Left renal pelvis (tissue), 4 donors: ENCODE data around the gene CHMP6. TPM values are rescaled to one million over a fixed set of nuclear protein-coding genes. Genes with fewer than 3 reads are reported as not detected.

Experiments used
- DNase-seq, 4 donors: peaks; one replicate each; pipeline ENCODE4 v3.0.0-alpha.2; 2013; ENCODE audit warnings: low read depth in 4 of 4, low spot score in 3 of 4
- polyA plus RNA-seq, 4 donors: library from polyadenylated mRNA; unstranded; fragments of 120-200 nt; gene quantifications; one replicate each; pipeline ENCODE4 v1.2.1, GENCODE V29; 2013; ENCODE audit not compliant: insufficient read length in 4 of 4

CHMP6 gene
- polyA plus RNA-seq, 4 donors, result 26.5 to 29.1 (median 27.8) TPM

- no peak for DNase-seq
These were observed 21.4 kb upstream of the CHMP6 start for GRCh38 chr17:80970044-80970761.

GRCh38 chr17:80970762-80971703, 20.6 kb upstream of the CHMP6 start:
- no peak for DNase-seq

- no peak for DNase-seq
These were observed 19.8 kb upstream of the CHMP6 start for GRCh38 chr17:80971704-80972304.

- DNase-seq, result no peak
These were observed 14.9 kb upstream of the CHMP6 start for GRCh38 chr17:80976701-80977100.

- DNase-seq, result no peak
These were observed 14.5 kb upstream of the CHMP6 start for GRCh38 chr17:80977172-80977571.

GRCh38 chr17:80978499-80979497, 12.8 kb upstream of the CHMP6 start:
- DNase-seq, result no peak

- DNase-seq, result no peak
These were observed 11.9 kb upstream of the CHMP6 start for GRCh38 chr17:80979547-80980378.

GRCh38 chr17:80980397-80981061, 11.1 kb upstream of the CHMP6 start:
- no peak for DNase-seq

GRCh38 chr17:80981062-80981902, 10.4 kb upstream of the CHMP6 start:
- DNase-seq, result no peak

- no peak for DNase-seq
These were observed 9.7 kb upstream of the CHMP6 start for GRCh38 chr17:80981929-80982425.

GRCh38 chr17:80982426-80982974, 9.1 kb upstream of the CHMP6 start:
- no peak for DNase-seq

GRCh38 chr17:80983545-80983944, 8.1 kb upstream of the CHMP6 start:
- no peak for DNase-seq

GRCh38 chr17:80984749-80985148, 6.9 kb upstream of the CHMP6 start:
- DNase-seq, result no peak

- no peak for DNase-seq
These were observed 5.6 kb upstream of the CHMP6 start for GRCh38 chr17:80986046-80986445.

- DNase-seq, result no peak
These were observed 4.7 kb upstream of the CHMP6 start for GRCh38 chr17:80986816-80987475.

GRCh38 chr17:80987941-80988461, 3.6 kb upstream of the CHMP6 start:
- DNase-seq, result no peak

GRCh38 chr17:80989586-80989913, 2.1 kb upstream of the CHMP6 start:
- no peak for DNase-seq
